Measurements from ENCODE around the gene OR2V1.

DNA sequence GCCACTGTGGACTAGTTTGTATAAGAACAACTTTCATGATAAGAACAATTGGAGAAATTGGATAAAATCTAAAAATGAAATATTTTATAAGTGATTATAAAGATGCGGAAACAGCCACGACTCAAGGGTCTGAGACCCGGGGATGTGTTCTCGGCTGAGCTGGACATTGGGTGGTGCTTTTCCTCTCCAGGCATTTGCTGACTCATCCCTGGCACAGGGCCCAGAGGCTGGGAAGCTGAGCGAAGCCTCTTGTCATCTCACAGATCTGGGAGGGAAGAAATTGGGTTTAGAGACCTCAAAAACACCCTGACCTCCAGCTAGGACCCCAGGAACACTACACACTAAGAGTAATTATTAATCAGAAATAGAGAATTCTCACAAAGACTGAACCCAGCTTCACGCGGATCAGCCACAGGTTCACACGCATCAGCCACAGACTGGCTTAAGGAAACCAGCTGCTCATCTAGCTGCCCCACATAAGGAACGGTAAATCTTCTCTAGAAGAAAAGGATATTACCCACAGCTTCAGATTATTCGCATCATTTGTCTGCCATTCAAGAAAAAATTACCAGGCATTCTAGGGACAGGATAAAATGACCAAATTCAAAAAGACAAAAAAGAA lies 2.8 kb upstream of the OR2V1 start:
- TF ChIP-seq, protein P1, sequence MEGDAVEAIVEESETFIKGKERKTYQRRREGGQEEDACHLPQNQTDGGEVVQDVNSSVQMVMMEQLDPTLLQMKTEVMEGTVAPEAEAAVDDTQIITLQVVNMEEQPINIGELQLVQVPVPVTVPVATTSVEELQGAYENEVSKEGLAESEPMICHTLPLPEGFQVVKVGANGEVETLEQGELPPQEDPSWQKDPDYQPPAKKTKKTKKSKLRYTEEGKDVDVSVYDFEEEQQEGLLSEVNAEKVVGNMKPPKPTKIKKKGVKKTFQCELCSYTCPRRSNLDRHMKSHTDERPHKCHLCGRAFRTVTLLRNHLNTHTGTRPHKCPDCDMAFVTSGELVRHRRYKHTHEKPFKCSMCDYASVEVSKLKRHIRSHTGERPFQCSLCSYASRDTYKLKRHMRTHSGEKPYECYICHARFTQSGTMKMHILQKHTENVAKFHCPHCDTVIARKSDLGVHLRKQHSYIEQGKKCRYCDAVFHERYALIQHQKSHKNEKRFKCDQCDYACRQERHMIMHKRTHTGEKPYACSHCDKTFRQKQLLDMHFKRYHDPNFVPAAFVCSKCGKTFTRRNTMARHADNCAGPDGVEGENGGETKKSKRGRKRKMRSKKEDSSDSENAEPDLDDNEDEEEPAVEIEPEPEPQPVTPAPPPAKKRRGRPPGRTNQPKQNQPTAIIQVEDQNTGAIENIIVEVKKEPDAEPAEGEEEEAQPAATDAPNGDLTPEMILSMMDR (IDR thresholded peaks at IDR 0.05): no peak
- no peak for TF ChIP-seq POLR2A (IDR thresholded peaks at IDR 0.05)
